GM23338 (cell line): ENCODE results near the gene KLHDC8A. TPM values are rescaled to one million over a fixed set of nuclear protein-coding genes. Genes with fewer than 3 reads are reported as not detected.

ENCODE experiments used
- ATAC-seq: fragments of 200-7000 bp; cut with Tn5 transposase; 3 replicates; pipeline ENCODE4 v1.9.1; 2020
- DNase-seq: peaks from one replicate; pipeline ENCODE4 v3.0.0-alpha.2; 2015; ENCODE audit warnings: low spot score
- H2AFZ ChIP-seq: fragments of 200-600 bp; sonication (generic); 2 replicates; pipeline ENCODE4 v1.8.0; 2016; ENCODE audit warnings: antibody characterized with exemption, mild to moderate bottlenecking, moderate library complexity
- H3F3A ChIP-seq: fragments of 200-600 bp; sonication (generic); replicated peaks from 2 replicates; pipeline ENCODE4 v1.8.0; 2017; ENCODE audit warnings: antibody characterized with exemption, mixed run types, low read depth
- H3K27ac ChIP-seq: fragments of 200-600 bp; sonication (generic); 2 replicates; pipeline ENCODE4 v1.6.1; 2016; ENCODE audit warnings: low read depth
- H3K27me3 ChIP-seq: fragments of 200-600 bp; sonication (generic); 2 replicates; pipeline ENCODE4 v1.8.0; 2016; ENCODE audit warnings: mild to moderate bottlenecking, mixed run types, moderate library complexity; ENCODE audit not compliant: insufficient read depth
- H3K36me3 ChIP-seq: fragments of 200-600 bp; sonication (generic); 2 replicates; pipeline ENCODE4 v1.8.0; 2016; ENCODE audit warnings: mild to moderate bottlenecking; ENCODE audit not compliant: insufficient read depth
- H3K4me1 ChIP-seq: fragments of 200-600 bp; sonication (generic); 2 replicates; pipeline ENCODE4 v1.8.0; 2016; ENCODE audit warnings: mild to moderate bottlenecking, moderate library complexity; ENCODE audit not compliant: insufficient read depth
- H3K4me2 ChIP-seq: fragments of 200-600 bp; sonication (generic); 2 replicates; pipeline ENCODE4 v1.7.1; 2017; ENCODE audit warnings: mixed run types
- H3K4me3 ChIP-seq: fragments of 200-600 bp; sonication (generic); 2 replicates; pipeline ENCODE4 v1.6.1; 2016; ENCODE audit warnings: mixed run types
- H3K79me2 ChIP-seq: fragments of 200-600 bp; sonication (generic); replicated peaks from 2 replicates; pipeline ENCODE4 v1.8.0; 2017; ENCODE audit warnings: mild to moderate bottlenecking; ENCODE audit not compliant: insufficient read depth
- H3K9me2 ChIP-seq: fragments of 200-600 bp; sonication (generic); 2 replicates; pipeline ENCODE4 v1.8.0; 2017; ENCODE audit not compliant: insufficient read depth
- H4K20me1 ChIP-seq: fragments of 200-600 bp; sonication (generic); replicated peaks from 2 replicates; pipeline ENCODE4 v1.8.0; 2017; ENCODE audit warnings: mild to moderate bottlenecking; ENCODE audit not compliant: insufficient read depth
- H3K27ac Mint-ChIP-seq: 2 replicates; pipeline ENCODE4 v1.8.0; 2020; ENCODE audit warnings: inconsistent platforms, mild to moderate bottlenecking, moderate library complexity, mixed read lengths
- H3K27me3 Mint-ChIP-seq: 3 replicates; pipeline ENCODE4 v1.8.0; 2022; ENCODE audit warnings: low read depth, mild to moderate bottlenecking, moderate library complexity, mixed read lengths, inconsistent platforms; ENCODE audit not compliant: insufficient read depth, poor library complexity
- H3K36me3 Mint-ChIP-seq: 3 replicates; pipeline ENCODE4 v1.8.0; 2021; ENCODE audit warnings: low read depth, mild to moderate bottlenecking, inconsistent platforms, moderate library complexity, mixed read lengths
- H3K4me1 Mint-ChIP-seq: 3 replicates; pipeline ENCODE4 v1.8.0; 2020; ENCODE audit warnings: mild to moderate bottlenecking, inconsistent platforms, mixed read lengths
- H3K4me3 Mint-ChIP-seq: 3 replicates; pipeline ENCODE4 v1.8.0; 2021; ENCODE audit warnings: moderate library complexity, mild to moderate bottlenecking, inconsistent platforms, mixed read lengths
- H3K9me3 Mint-ChIP-seq: 3 replicates; pipeline ENCODE4 v1.8.0; 2020; ENCODE audit warnings: moderate library complexity, mild to moderate bottlenecking, inconsistent platforms, mixed read lengths
- CREB1 ChIP-seq: fragments of 250-450 bp; sonication (Bioruptor Pico); IDR thresholded peaks from 2 replicates; pipeline ENCODE4 v1.5.0; 2020; ENCODE audit warnings: low read depth, mild to moderate bottlenecking, moderate library complexity
- CTCF ChIP-seq, 2 experiments: fragments of 200-600 bp in 1 of 2; sonication (generic) in 1 of 2; conservative IDR thresholded peaks; 2 replicates each; pipeline versions ENCODE4 v1.5.1 to v1.6.1; 2016 to 2017; ENCODE audit warnings: antibody characterized with exemption in 2 of 2, low read depth in 2 of 2, mild to moderate bottlenecking in 2 of 2, moderate library complexity in 1 of 2
- EZH2 ChIP-seq: fragments of 200-600 bp; sonication (generic); IDR thresholded peaks from one replicate; pipeline ENCODE4 v1.8.0; 2017; ENCODE audit warnings: antibody characterized with exemption, mild to moderate bottlenecking, low read depth; ENCODE audit not compliant: unreplicated experiment
- EZH2phosphoT487 ChIP-seq: fragments of 200-600 bp; sonication (generic); IDR thresholded peaks from one replicate; pipeline ENCODE4 v1.8.1; 2018; ENCODE audit warnings: antibody characterized with exemption; ENCODE audit not compliant: unreplicated experiment
- JUNB ChIP-seq: IDR thresholded peaks from one replicate; pipeline ENCODE4 v1.6.1; 2016; ENCODE audit warnings: antibody characterized with exemption; ENCODE audit not compliant: unreplicated experiment
- NANOG ChIP-seq: IDR thresholded peaks from 2 replicates; pipeline ENCODE4 v1.6.1; 2016; ENCODE audit warnings: antibody characterized with exemption, borderline replicate concordance
- POLR2AphosphoS5 ChIP-seq: IDR thresholded peaks from 2 replicates; pipeline ENCODE4 v1.6.1; 2016; ENCODE audit warnings: antibody characterized with exemption, low read depth
- REST ChIP-seq: IDR thresholded peaks from one replicate; pipeline ENCODE4 v1.6.1; 2018; ENCODE audit warnings: antibody characterized with exemption; ENCODE audit not compliant: unreplicated experiment
- STAT1 ChIP-seq: IDR thresholded peaks from one replicate; pipeline ENCODE4 v1.6.1; 2016; ENCODE audit warnings: antibody characterized with exemption; ENCODE audit not compliant: unreplicated experiment
- ZNF114 ChIP-seq: fragments of 250-450 bp; sonication (Bioruptor Pico); IDR thresholded peaks from 2 replicates; pipeline ENCODE4 v1.5.0; 2020; ENCODE audit warnings: mild to moderate bottlenecking, moderate library complexity
- ZNF331 ChIP-seq: fragments of 250-450 bp; sonication (Bioruptor Pico); IDR thresholded peaks from 2 replicates; pipeline ENCODE4 v1.5.0; 2020; ENCODE audit warnings: low read depth, mild to moderate bottlenecking, moderate library complexity
- ZNF462 ChIP-seq: fragments of 250-450 bp; sonication (Bioruptor Pico); IDR thresholded peaks from 2 replicates; pipeline ENCODE4 v1.5.0; 2020; ENCODE audit warnings: mild to moderate bottlenecking, moderate library complexity
- polyA plus RNA-seq: library from polyadenylated mRNA; unstranded; fragments of >200 nt; fragmentation: Nextera tagmentation; extraction: Ambion mirVana; gene quantifications from 2 replicates; pipeline ENCODE4 v1.2.1, GENCODE V29; 2016
- total RNA-seq: library from RNA; depleted of rRNA; stranded (reverse); fragments of >200 nt; shearing (Covaris generic); gene quantifications from 2 replicates; pipeline ENCODE4 v1.2.3, GENCODE V29; 2014
- TF ChIP-seq, protein P1 (sequence below): IDR thresholded peaks from 2 replicates; pipeline ENCODE4 v1.6.1; 2016; ENCODE audit warnings: antibody characterized with exemption

Gene KLHDC8A
- total and polyA plus RNA-seq, 2 experiments from 2014 or later, result 1.7 to 2.8 TPM

GRCh38 chr1:205304695-205305070, 52.0 kb downstream of the KLHDC8A start:
- Histone ChIP-seq H3K36me3 (peaks cover 29% of the 10 kb centered on the region), H3K4me2 (no peak overlapping the region), H3K4me3 (no peak overlapping the region), H3F3A (peaks cover 12% of the 10 kb centered on the region), H3K4me1 (peaks cover 25% of the 10 kb centered on the region), H2AFZ (no peak overlapping the region), H3K27ac (0 out of 2 replicates have a peak overlapping the region, but pooled peaks have one; percentile 65), H3K79me2 (peaks cover 4% of the 10 kb centered on the region; the same call in 1 of the 2 replicates), H3K27me3 (no peaks in the 10 kb centered on the region), H4K20me1 (no peaks in the 10 kb centered on the region), H3K9me2 (no peaks in the 10 kb centered on the region)
- DNase-seq (no peak), ATAC-seq (no peak)
- H3K9me3 Mint-ChIP-seq, result no peaks in the 10 kb centered on the region
- H3K36me3 Mint-ChIP-seq, result peaks cover 74% of the 10 kb centered on the region
- TF ChIP-seq NANOG, result no peak
- TF ChIP-seq CTCF (conservative IDR thresholded peaks at IDR 0.05; ENCODE audit: low read depth in 2 of 2), result no peak
- TF ChIP-seq EZH2, result no peak
- TF ChIP-seq STAT1, result no peak
- no peak for TF ChIP-seq EZH2phosphoT487
- TF ChIP-seq POLR2AphosphoS5, result no peak
- TF ChIP-seq, protein P1, sequence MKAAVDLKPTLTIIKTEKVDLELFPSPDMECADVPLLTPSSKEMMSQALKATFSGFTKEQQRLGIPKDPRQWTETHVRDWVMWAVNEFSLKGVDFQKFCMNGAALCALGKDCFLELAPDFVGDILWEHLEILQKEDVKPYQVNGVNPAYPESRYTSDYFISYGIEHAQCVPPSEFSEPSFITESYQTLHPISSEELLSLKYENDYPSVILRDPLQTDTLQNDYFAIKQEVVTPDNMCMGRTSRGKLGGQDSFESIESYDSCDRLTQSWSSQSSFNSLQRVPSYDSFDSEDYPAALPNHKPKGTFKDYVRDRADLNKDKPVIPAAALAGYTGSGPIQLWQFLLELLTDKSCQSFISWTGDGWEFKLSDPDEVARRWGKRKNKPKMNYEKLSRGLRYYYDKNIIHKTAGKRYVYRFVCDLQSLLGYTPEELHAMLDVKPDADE, result no peak
- TF ChIP-seq JUNB, result no peak
- no peak for TF ChIP-seq ZNF462 (CRISPR knock-in tag)
- no peak for TF ChIP-seq ZNF114
- TF ChIP-seq ZNF331 (CRISPR knock-in tag), result no peak
- TF ChIP-seq REST, result no peak
- no peak for TF ChIP-seq CREB1 (CRISPR knock-in tag)
- peaks cover 32% of the 10 kb centered on the region for H3K4me1 Mint-ChIP-seq
- peaks cover 18% of the 10 kb centered on the region for H3K27me3 Mint-ChIP-seq
- H3K27ac Mint-ChIP-seq, result peak overlapping the region; percentile 79
- no peak overlapping the region; the same call in 2 of the 3 replicates for H3K4me3 Mint-ChIP-seq
